ENCODE results near the gene POU2F3. TPM values are rescaled to one million over a fixed set of nuclear protein-coding genes. Genes with fewer than 3 reads are reported as not detected.

The POU2F3 gene
- total RNA-seq, 4 donors from 2014 or later: not detected

- TF ChIP-seq CTCF (IDR thresholded peaks at IDR 0.05; ENCODE audit: low read depth): no peak
Observed at GRCh38 chr11:120203626-120204025, 36.3 kb upstream of the POU2F3 start.

GRCh38 chr11:120205596-120206161 is 34.3 kb upstream of the POU2F3 start:
- no peak for TF ChIP-seq CTCF (IDR thresholded peaks at IDR 0.05; ENCODE audit: low read depth)

- TF ChIP-seq CTCF (IDR thresholded peaks at IDR 0.05; ENCODE audit: low read depth): no peak
Observed at GRCh38 chr11:120207512-120207911, 32.4 kb upstream of the POU2F3 start.

- TF ChIP-seq CTCF (IDR thresholded peaks at IDR 0.05; ENCODE audit: low read depth): no peak
Observed at GRCh38 chr11:120208001-120208441, 31.9 kb upstream of the POU2F3 start.

GRCh38 chr11:120208777-120209176 is 31.2 kb upstream of the POU2F3 start:
- no peak for TF ChIP-seq CTCF (IDR thresholded peaks at IDR 0.05; ENCODE audit: low read depth)

- no peak for TF ChIP-seq CTCF (IDR thresholded peaks at IDR 0.05; ENCODE audit: low read depth)
Observed at GRCh38 chr11:120209746-120210625, 30.0 kb upstream of the POU2F3 start.
